ENCODE measurements around the gene EIF4G3.
"Not testable (repeated sequence)": the region's sequence is repeated elsewhere in the genome, so short reads cannot be mapped to it uniquely, and the experiment has no call there.

The EIF4G3 gene

GRCh38 chr1:21152423-21153100, 24.1 kb downstream of the EIF4G3 start:
- no peak for DNase-seq

GRCh38 chr1:21149855-21150432, 26.8 kb downstream of the EIF4G3 start:
- no peak for DNase-seq

- no peak for DNase-seq
Measured at GRCh38 chr1:21149430-21149854, 27.3 kb downstream of the EIF4G3 start.

- DNase-seq, result no peak
Measured at GRCh38 chr1:21143752-21144151, 32.9 kb downstream of the EIF4G3 start.

GRCh38 chr1:21143138-21143537, 33.6 kb downstream of the EIF4G3 start:
- no peak for DNase-seq

- DNase-seq, result no peak
Measured at GRCh38 chr1:21141030-21141429, 35.7 kb downstream of the EIF4G3 start.

- DNase-seq, result no peak
Measured at GRCh38 chr1:21139601-21140000, 37.1 kb downstream of the EIF4G3 start.

GRCh38 chr1:21136344-21136743, 40.4 kb downstream of the EIF4G3 start:
- not testable (repeated sequence) for DNase-seq

- no peak for DNase-seq
Measured at GRCh38 chr1:21131200-21131599, 45.5 kb downstream of the EIF4G3 start.

- DNase-seq, result no peak
Measured at GRCh38 chr1:21129407-21129806, 47.3 kb downstream of the EIF4G3 start.

- DNase-seq, result no peak
Measured at GRCh38 chr1:21126324-21126723, 50.4 kb downstream of the EIF4G3 start.

- no peak for DNase-seq
Measured at GRCh38 chr1:21124846-21125245, 51.9 kb downstream of the EIF4G3 start.

- DNase-seq, result no peak
Measured at GRCh38 chr1:21123287-21123948, 53.3 kb downstream of the EIF4G3 start.

- no peak for DNase-seq
Measured at GRCh38 chr1:21121764-21122471, 54.8 kb downstream of the EIF4G3 start.

- DNase-seq, result no peak
Measured at GRCh38 chr1:21118167-21118566, 58.5 kb downstream of the EIF4G3 start.

GRCh38 chr1:21117597-21118001, 59.1 kb downstream of the EIF4G3 start:
- no peak for DNase-seq

- DNase-seq, result no peak
Measured at GRCh38 chr1:21117159-21117558, 59.5 kb downstream of the EIF4G3 start.

GRCh38 chr1:21115098-21115760, 61.5 kb downstream of the EIF4G3 start:
- no peak for DNase-seq

- DNase-seq, result no peak
Measured at GRCh38 chr1:21114431-21114830, 62.3 kb downstream of the EIF4G3 start.

- DNase-seq, result no peak
Measured at GRCh38 chr1:21110163-21110562, 66.5 kb downstream of the EIF4G3 start.

GRCh38 chr1:21106709-21107108, 70.0 kb downstream of the EIF4G3 start:
- DNase-seq, result no peak

- no peak for DNase-seq
Measured at GRCh38 chr1:21106238-21106637, 70.5 kb downstream of the EIF4G3 start.

GRCh38 chr1:21105807-21106206, 70.9 kb downstream of the EIF4G3 start:
- DNase-seq, result no peak
